ENCODE data around the gene ARFRP1. TPM values are rescaled to one million over a fixed set of nuclear protein-coding genes. Genes with fewer than 3 reads are reported as not detected.
"Not testable (repeated sequence)": the region's sequence is repeated elsewhere in the genome, so short reads cannot be mapped to it uniquely, and the experiment has no call there.

The ARFRP1 gene
- total RNA-seq, 1 donor from 2014 or later, result 49.4 TPM

DNA sequence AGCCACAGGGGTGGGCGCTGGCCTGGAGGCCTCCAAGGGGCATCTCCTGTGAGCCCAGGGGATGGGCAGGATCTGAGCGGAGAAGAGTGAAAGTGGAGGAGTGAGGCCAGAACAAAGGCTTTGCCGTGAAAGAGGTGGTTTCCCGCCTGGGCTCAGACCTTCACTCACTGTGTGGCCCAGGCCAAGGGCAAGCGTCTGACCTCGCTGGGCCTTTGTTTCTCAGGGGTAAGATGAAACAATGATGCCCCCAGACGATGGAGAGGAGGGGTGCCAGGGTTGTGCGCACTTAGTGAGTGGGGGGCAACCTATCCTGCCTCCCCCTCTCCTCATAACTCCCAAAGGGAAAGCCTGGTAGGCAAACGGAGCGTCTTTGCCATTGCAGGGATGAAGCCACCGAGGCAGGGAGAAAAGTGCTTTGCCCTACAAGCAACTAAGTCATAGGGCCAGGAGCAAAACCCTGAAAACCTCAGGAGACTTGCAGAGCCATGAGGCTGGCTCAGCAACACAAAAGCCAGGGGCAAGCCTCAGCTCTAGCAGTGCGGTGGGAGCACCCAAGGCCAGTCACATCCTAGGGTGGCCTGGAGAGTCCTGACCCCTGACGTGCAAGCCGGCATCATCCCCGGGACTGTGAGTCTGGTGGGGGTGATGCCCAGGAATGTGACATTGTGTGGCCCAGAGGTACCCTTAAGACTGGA, 53.7 kb downstream of the ARFRP1 start:
- Histone ChIP-seq H3K36me3 (no peaks in the 10 kb centered on the region), H3K9me3 (no peaks in the 10 kb centered on the region), H3K27me3 (no peaks in the 10 kb centered on the region), H3K4me3 (peak overlapping the region; percentile 57), H3K27ac (no peak overlapping the region), H3K4me1 (peaks cover 24% of the 10 kb centered on the region)
- ATAC-seq (no peak), DNase-seq (no peak)
- intact Hi-C loops (cut with DNase I), result no loop called here
- TF ChIP-seq, protein P1, sequence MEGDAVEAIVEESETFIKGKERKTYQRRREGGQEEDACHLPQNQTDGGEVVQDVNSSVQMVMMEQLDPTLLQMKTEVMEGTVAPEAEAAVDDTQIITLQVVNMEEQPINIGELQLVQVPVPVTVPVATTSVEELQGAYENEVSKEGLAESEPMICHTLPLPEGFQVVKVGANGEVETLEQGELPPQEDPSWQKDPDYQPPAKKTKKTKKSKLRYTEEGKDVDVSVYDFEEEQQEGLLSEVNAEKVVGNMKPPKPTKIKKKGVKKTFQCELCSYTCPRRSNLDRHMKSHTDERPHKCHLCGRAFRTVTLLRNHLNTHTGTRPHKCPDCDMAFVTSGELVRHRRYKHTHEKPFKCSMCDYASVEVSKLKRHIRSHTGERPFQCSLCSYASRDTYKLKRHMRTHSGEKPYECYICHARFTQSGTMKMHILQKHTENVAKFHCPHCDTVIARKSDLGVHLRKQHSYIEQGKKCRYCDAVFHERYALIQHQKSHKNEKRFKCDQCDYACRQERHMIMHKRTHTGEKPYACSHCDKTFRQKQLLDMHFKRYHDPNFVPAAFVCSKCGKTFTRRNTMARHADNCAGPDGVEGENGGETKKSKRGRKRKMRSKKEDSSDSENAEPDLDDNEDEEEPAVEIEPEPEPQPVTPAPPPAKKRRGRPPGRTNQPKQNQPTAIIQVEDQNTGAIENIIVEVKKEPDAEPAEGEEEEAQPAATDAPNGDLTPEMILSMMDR (IDR thresholded peaks at IDR 0.05), result no peak

DNA sequence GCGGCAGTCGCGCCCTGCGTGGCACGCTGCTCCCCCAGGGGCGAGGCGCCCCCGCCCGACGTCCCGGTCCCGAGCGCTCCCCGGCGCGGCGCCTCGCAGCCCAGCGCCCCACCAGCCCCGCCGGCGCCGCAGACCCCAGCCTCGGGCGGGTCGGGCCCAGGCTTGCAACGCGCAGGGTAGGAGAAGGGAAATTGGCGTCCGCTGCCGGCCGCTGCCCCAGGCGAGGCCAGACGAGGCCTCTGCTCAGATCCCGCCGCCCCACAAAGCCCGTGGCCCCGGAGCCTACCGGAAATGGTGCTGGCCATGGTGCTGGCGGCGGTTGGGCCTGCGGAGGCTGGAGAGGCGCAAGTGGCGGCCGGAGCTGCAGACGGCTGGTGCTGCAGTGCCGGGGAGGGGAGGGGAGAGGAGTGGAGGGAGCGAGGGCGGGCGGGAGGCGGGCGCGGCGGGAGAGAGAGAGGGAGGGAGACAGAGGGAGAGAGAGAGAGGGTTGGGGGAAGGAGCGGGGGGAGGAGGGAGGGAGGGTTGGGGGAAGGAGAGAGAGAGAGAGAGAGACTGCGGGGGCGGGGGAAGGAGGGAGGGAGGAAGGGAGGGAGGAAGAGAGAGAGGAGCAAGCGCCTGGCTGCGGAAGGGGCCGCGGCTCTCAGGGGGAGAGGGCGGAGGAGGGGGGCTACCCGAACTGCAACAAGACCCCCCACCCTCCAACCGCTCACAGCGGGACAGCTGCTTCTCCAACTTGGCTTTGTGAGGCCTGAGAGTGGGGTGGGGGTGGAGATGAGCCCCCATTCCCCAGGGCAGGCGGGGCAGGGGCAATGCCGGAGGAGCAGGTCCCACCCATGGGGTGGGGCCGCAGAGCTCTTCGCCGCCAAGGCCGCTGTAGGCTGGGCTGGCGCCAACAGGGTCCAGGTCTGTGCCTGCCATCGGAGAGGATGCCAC, 54.5 kb downstream of the ARFRP1 start, which contains the start of gene STMN3:
Gene STMN3, minus strand, starts transcription at position 384 of the 933 bp plus-strand sequence. Its CDS starts 79 bp downstream, at position 305.
- intact Hi-C loops (cut with DNase I), result no loop called here
- peak; percentile 80 for ATAC-seq
- H3K27ac ChIP-seq, result no peak within 1 kb of the TSS
- no peaks in the 10 kb centered on the region for H3K27me3 ChIP-seq
- H3K9me3 ChIP-seq, result no peaks in the 10 kb centered on the region
- TF ChIP-seq, protein P1 (IDR thresholded peaks at IDR 0.05), result no peak
- peak; percentile 92 for DNase-seq
- H3K4me3 ChIP-seq, result peak within 1 kb of the TSS; percentile 57
- peaks cover 21% of the 10 kb centered on the region for H3K4me1 ChIP-seq
- H3K36me3 ChIP-seq, result no peaks in the 10 kb centered on the region

DNA sequence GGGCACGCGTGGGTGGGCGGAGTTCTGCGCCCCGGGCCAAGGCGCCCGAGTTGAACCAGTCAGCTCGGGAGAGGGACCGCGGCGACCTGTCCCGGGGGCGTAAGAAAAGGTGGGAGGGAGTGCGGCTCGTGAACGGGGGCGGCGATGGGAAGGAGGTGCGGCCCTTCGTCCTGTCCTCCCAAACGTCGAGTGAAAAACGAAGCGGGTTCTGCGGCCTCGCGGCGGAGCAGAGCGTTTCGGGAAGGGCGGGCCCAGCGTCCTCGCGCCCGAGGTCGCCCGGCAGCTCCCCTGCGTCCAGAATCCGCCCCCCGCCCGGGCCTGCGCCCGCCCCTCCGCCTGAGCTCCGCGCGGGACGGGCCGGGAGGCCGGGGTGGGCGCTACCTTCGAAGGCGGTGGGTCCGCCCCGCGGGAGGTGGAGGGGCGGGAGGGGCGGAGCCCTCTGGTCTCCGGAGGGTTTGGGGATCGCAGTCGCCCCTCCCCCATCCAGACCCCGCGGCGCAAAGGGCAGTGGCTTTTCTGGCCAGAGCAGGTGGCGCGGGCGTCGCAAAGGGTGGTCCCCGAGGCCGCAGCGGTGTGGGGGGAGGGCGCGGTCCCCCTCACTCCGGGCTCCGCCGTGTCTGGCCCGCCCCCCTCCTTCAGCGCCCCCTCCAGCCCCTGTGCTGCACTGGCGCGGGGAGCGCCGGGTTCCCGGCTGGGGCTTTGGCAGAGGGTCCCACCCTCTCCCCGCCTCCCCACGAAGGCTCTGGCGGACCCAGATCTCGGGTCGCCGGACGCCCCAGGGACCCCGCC, 55.4 kb downstream of the ARFRP1 start:
- H3K4me3 ChIP-seq, result peak overlapping the region; percentile 57
- DNase-seq, result no peak
- no peak overlapping the region for H3K27ac ChIP-seq
- no peaks in the 10 kb centered on the region for H3K27me3 ChIP-seq
- H3K9me3 ChIP-seq, result no peaks in the 10 kb centered on the region
- peak; percentile 10 for ATAC-seq
- TF ChIP-seq, protein P1 (IDR thresholded peaks at IDR 0.05), result peak; percentile 6
- H3K36me3 ChIP-seq, result no peaks in the 10 kb centered on the region
- intact Hi-C loops (cut with DNase I), result no loop called here
- peaks cover 14% of the 10 kb centered on the region for H3K4me1 ChIP-seq

DNA sequence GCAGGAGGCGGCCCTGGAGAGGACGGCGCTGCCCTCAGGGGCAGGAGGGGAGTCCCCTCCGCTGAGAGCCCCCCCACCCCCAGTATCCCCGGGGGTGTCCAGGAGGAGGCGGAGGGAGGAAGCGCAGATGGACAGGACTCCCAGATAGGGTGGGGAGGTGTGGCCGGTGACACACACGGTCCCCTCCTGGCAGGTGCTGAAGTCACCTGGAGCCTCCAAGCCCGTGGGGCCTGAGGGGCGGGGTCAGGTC, 55.9 kb downstream of the ARFRP1 start:
- TF ChIP-seq, protein P1 (IDR thresholded peaks at IDR 0.05), result no peak
- no peak for DNase-seq
- peaks cover 12% of the 10 kb centered on the region for H3K4me1 ChIP-seq
- ATAC-seq, result peak; percentile 5
- no peaks in the 10 kb centered on the region for H3K36me3 ChIP-seq
- no peaks in the 10 kb centered on the region for H3K9me3 ChIP-seq
- no peaks in the 10 kb centered on the region for H3K27me3 ChIP-seq
- peak overlapping the region; percentile 57 for H3K4me3 ChIP-seq
- no peak overlapping the region for H3K27ac ChIP-seq
- intact Hi-C loops (cut with DNase I), result no loop called here

DNA sequence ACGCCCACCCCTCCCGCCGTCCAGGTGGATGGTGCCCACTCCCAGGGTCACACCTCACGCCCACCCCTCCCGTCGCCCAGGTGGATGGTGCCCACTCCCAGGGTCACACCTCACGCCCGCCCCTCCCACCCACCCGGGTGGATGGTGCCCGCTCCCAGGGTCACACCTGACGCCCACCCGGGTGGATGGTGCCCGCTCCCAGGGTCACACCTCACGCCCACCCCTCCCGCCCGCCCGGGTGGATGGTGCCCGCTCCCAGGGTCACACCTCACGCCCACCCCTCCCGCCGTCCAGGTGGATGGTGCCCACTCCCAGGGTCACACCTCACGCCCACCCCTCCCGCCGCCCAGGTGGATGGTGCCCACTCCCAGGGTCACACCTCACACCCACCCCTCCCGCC, 57.3 kb downstream of the ARFRP1 start:
- peaks cover 12% of the 10 kb centered on the region for H3K4me1 ChIP-seq
- H3K4me3 ChIP-seq; intact Hi-C loops (cut with DNase I); H3K27ac ChIP-seq; DNase-seq; H3K9me3 ChIP-seq; ATAC-seq; H3K36me3 ChIP-seq; H3K27me3 ChIP-seq: not testable (repeated sequence)

Measured in upper lobe of right lung (tissue), 1 donor.